AG09319 (cell line): ENCODE results near the gene ACAP3.
"Not testable (repeated sequence)": the region's sequence is repeated elsewhere in the genome, so short reads cannot be mapped to it uniquely, and the experiment has no call there.

ENCODE experiments used
- DNase-seq: peaks from one replicate; pipeline ENCODE4 v3.0.0-alpha.2; 2010; ENCODE audit warnings: low read depth; ENCODE audit errors: extremely low read depth
- CTCF ChIP-seq: IDR thresholded peaks from 2 replicates; pipeline ENCODE4 v1.5.1; 2011; ENCODE audit warnings: low read depth, mild to moderate bottlenecking, inconsistent platforms, low read length, moderate library complexity

The ACAP3 gene

GRCh38 chr1:1253972-1254666 lies 53.6 kb downstream of the ACAP3 start:
- no peak for TF ChIP-seq CTCF
- DNase-seq = no peak

GRCh38 chr1:1253314-1253713 lies 54.4 kb downstream of the ACAP3 start:
- TF ChIP-seq CTCF = no peak
- DNase-seq = no peak

- no peak for TF ChIP-seq CTCF
- DNase-seq = no peak
These were observed 56.9 kb downstream of the ACAP3 start for GRCh38 chr1:1250786-1251284.

- DNase-seq = not testable (repeated sequence)
These were observed 59.5 kb downstream of the ACAP3 start for GRCh38 chr1:1248009-1248913.

GRCh38 chr1:1247341-1247913 lies 60.3 kb downstream of the ACAP3 start:
- no peak for DNase-seq
- TF ChIP-seq CTCF = no peak

GRCh38 chr1:1246577-1247340 lies 61.0 kb downstream of the ACAP3 start, which contains the start of gene C1QTNF12:
Gene C1QTNF12 (minus strand): TSS chr1:1246722. CDS start chr1:1246690, 32 bp downstream.
- TF ChIP-seq CTCF = no peak
- no peak for DNase-seq
